ENCODE results near the gene FOXC2.

Gene FOXC2

DNA sequence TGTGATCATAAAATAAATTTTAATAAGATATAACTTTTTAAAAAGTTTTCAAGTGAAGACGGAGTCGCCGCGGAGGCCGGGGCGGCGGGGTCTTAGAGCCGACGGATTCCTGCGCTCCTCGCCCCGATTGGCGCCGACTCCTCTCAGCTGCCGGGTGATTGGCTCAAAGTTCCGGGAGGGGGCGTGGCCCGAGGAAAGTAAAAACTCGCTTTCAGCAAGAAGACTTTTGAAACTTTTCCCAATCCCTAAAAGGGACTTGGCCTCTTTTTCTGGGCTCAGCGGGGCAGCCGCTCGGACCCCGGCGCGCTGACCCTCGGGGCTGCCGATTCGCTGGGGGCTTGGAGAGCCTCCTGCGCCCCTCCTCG, at the start of gene FOXC2:
FOXC2 (plus strand) TSS at position 229 of the 365 bp plus-strand sequence. CDS start 507 bp downstream, outside the sequence.
- peak; percentile 85 for DNase-seq

DNA sequence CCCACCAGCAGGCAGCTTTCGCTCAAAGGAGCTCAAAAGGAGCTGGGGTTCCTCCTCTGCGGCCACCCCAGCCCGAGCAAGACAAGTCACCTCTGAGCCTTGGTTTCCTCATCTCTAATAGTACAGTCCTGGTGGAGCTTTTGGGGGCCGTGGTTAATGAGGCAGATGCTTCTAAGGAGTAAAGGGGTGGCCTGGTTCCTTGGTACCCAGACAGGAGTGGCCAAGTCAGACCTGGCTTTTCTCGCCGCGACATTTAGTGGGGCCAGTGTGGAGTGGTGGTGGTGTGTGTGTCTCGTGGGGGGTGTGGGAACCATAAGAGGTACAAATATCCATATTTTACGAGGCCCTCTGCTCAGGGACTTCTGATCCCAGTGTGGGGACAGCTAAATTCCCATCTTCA, 49.6 kb upstream of the FOXC2 start:
- no peak for DNase-seq

DNA sequence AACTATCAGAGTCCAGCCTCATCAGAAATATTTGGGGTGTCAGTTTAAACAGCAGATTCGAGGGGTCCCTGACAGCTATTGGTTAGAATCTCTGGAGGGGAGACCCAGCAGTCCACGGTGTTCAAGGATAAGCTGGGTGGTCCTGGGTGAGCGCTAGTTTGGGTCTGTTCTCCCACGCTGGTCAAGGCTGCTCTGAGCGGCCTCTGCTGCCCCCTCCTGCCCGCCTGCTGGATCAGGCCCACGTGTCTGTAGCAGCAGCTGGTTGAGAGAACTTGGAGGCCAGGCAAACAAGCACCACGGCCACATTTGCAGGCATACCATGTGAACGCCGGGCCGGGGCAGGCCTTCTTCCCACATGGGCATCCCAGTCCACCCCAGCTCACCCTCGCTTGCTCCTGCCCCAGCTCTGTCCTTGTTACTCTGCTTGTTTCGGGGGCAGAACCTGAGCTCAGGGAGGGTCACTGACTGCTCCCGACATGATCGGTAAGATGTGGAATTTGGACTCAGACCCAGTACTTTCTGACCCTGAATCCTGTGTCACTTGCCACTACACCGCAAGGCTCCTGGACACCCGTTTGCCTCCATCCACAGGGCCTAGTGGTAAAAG, 48.9 kb upstream of the FOXC2 start:
- DNase-seq = peak; percentile 84

DNA sequence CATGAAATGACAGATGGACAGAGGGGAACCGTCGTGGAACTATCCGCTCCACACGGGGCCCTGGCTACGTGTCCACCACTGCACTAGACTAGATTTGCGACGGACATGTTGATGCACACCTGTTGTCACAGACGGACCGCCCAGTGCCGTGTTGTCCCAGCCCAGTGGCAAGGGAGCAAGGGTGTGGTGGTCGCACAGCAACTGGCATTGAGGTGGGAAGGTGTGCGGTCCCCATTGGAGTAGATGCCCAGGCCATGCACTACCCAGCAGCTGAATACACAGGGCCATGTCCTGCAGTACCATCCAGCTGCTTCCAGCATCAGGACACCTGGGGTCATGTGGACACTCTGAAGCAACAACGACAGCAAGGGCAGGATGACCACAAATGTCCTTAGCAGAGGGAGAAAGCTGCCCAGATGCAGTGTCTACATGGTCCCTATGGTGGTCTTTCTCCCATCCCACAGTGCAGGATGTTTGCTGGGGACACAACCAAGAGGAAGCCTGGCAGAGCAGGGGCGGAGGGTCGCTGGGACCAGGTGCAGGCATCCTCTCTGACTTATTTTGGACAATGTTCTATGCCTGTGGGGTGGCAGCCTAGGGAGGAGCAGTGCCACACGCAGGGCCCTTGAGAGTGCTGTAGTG, 47.5 kb upstream of the FOXC2 start:
- DNase-seq = no peak

DNA sequence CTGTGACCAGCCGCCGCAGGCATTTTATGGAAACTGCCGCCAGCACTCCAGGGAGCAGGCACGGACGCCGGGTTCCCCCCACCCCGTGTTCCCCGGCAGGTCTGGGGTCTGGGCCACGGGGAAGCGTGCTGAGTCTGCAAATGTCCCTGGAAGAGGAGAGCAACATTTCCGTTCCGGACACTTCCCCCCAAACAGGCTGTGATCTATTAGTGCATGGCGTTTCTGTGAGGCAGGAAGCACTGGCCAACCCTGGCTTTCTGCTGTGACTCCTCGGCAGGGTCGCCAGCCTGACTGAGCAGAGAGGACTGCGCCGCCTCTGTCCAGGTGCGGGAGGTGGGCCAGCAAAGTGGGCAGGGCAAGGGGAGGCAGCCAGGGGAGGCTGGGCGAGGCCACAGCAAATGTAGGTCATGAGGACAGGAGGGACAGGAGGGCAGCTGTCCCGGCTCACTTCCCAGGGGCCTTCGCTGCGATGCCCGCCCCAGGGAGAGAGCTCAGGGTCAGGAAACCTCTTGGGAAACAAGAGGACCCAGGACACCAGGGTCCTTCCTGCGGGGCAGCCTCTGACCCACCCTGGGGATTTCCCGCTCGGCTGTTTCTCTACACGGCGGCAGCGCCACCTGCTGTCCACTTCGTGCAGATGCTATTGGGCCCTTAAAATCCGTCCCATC, 46.8 kb upstream of the FOXC2 start:
- peak; percentile 82 for DNase-seq

DNA sequence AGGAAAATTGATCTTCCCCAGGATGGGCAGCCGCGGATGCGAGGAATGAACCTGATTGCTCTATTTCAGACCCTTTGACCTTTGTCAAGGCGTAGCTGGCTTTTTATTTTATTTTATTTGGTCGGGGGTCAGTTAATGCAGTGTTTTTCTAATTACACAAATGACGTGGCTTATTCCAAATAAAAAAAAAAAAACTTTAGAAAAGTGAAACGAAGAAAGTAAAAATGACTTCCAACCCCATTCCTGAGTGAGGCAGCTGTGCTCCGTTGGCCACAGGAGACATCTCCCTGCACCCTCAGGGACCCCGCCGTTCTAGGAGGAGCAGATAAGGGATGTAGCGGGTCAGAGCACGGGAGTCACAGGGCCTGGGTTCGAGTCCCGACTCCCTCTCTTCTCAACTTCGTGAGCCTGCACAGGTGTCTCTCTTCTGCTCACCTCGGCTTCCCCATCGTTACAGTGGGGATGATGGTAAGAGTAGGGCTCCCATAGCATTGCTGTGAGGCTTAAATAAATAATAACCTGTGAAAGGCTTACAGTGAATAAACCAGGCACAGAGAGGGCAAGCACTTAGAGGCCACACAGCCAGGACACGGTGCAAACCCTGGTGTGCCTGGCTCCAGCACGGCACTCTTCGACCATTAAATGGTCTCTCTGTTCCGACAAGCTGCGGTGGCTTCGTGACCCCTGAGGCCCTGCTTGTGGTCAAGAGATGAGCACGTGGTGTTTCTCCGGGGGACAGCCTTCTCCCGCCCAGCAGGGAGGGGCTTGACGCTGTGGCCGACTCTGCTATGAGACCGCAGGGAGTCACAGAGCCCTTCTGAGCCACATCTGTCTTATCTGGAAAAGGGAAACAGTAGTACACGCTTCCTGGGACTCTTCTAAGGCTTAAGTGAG, 46.1 kb upstream of the FOXC2 start:
- no peak for DNase-seq

DNA sequence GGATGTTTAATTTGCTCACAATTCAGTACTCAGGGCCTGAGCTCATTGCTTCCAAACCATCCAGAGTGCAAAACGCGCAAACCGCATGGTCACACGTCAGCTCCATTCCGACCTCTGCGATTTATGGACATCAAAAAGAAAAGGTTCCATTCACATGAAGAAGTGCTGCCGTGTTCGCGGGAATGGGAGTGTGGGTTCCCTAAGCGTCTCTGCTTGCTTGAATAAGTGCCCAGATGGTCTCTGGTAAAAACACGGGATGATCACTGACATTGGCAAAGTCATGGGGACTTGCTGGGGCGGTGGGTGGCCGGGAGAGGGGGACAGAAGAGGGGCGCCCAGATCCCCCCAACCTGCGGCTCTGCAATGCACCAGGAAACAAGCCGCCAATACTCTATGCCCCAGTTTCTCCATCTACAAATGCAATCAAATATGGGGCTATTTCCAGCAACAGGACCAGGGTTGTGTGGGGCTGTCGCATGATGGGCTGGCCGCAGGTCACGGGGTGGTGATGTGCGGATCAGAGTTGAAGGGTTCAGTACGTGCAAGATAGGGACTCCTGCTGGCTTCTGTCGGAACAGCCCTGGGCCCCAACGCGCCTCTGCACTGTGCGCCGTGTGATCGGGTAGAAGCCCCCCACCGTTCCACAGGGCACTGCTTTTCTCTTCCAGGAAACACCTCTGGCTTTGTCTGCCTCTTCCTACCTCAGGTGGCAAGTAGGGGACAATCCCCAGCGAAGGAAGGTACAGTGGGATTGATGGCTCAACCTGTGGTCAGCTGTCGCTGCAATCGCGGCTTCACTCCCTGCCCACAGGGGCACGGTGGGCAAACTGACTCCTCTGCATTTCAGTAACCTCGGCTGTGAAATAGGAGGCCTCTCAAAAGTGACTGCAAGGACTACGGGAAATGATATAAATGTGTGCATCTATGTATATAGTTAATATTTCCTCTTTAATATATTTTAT, 45.1 kb upstream of the FOXC2 start:
- no peak for DNase-seq

DNA sequence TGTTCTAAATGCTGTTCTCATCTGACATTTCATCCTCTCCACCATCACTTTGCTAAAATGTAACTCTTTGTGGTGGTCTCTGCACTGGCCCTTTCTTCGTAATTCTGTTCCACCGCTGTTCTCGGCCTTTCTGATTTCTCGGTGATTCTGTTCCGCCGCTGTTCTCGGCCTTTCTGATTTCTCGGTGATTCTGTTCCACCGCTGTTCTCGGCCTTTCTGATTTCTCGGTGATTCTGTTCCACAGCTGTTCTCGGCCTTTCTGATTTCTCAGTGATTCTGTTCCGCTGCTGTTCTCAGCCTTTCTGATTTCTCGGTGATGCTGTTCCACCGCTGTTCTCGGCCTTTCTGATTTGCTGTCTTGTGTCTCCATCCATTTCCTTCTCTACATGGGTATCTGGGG, 44.0 kb upstream of the FOXC2 start:
- DNase-seq = no peak

DNA sequence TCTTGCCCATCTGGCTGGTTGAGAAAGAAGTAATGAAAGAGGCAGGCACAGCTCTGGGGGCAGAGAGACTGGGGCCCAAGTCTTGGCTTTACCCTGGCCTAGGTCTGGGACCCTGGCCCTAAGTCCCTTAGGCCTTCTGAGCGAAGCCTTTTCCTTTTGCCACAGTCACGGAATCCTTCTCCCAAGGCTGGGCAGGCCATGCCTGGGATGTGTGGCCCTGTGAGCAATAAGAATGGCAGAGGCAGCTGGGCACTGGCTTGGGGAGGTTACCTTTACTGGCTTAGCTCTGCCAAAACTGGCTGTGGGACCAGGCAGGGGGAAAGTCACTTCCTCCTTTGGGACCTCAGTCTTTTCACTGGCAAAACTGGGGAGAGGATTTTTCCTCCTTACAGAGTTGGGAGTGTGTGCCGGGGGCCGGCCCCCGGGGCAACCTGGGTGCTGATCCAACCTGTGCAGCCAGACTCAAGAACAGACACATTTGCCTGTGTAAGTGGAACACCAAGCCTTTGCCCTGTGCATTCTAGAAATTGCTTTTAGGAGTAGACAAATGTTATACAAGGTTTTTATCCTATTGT, 43.4 kb upstream of the FOXC2 start:
- DNase-seq = no peak

DNA sequence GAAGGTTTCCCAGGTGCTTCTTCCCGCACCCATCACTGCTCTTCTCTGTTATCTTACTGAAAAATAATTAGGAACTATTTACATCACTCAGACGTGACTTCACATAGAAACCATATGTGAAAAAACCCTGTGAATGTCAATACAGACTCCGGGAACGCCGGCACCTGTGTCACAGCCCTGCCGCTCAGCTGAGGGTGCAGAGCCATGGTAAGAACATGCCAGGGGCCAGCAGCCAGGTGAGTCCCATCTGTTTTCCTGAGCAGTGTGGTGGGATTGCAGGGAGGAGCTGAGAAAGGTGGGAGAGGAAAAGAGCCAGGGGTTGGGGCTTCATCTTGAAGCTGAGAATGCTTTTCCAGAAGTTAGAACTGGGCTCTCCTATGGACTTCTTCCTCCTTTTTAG, 42.6 kb upstream of the FOXC2 start:
- no peak for DNase-seq

DNA sequence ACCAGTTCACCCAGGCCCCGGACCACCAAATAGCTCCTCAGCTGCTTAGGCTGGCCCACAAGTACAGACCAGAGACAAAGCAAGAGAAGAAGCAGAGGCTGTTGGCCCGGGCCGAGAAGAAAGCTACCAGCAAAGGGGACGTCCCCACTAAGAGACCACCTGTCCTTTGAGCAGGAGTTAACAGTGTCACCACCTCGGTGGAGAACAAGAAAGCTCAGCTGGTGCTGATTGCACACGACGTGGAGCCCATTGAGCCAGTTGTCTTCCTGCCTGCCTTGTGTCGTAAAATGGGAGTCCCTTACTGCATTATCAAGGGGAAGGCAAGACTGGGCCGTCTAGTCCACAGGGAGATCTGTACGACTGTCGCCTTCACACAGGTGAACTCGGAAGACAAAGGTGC, 40.9 kb upstream of the FOXC2 start:
- no peak for DNase-seq

DNA sequence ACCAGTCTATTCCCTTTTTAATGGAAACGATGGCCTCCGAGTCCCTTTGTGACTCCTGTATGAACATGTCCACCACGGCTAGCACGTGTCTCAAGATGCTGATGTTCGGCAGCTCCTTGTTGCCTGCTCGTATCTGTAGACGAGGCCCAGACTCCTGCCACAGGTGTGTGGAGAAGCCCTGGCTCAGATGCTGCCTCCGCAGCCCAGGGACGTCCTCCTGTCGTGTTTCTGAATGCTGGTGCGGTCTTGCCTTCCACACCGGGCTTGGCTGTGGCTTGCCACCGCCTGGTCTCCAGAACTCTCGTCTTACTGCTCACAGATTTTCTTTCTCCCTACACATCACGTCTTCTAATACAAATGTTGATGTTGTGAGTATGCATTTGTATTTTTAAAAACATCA, 39.3 kb upstream of the FOXC2 start:
- no peak for DNase-seq

DNA sequence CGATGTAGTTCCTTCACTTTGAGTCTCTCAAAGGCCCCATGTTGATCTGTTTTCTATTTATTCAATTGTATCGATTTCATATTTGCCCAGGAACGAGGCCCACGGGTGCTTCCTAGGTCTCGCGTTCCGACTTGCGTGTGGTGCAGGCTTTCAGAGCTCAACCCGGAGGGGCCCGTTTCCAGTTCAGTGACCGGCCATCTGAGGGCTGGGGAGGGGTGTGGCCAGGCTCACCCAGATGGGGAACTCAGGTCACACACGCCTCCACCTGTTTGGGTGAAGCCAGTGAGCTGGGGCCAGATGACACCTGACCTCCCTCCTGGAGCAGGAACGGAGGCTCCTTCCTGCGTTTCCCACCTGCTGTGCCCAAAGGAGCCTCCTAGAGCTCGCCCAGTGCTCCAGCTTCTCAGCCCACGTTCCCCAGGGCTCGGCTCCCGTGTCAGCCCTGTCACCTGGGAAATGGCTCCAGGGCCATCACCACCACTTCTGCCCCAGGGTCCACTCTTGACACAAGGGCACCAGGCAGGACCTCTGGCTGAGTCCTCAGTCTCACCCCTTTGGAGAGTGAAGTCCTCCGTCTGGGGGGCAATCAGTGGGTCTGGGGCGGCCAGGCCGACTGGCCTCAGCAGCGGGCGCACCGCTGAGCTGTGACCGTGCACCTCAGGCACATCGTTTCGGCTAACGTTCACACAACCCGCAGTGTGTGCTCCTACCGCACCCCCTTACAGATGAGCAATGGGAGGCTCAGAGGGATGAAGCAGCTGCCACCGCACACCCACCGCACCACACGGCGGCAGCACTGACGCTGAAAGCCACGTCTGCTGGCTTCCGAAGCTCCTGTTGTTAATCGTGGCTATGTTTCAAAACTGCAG, 38.3 kb upstream of the FOXC2 start:
- DNase-seq = no peak

DNA sequence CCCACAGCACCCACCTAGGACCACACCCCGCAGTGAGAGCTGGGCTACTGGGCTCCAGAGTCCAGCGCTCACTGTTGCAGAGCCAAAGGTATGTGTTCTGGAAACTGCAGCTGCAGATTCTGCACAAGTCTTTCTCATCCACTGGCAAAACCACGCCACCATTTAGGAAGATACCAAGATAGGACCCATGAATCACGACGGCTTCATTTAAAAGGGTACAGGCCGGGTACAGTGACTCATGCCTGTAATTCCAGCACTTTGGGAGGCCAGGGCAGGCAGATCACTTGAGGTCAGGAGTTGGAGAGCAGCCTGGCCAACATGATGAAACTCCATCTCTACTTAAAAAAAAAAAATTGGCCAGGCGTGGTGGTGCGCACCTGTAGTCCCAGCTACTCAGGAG, 37.5 kb upstream of the FOXC2 start:
- no peak for DNase-seq

DNA sequence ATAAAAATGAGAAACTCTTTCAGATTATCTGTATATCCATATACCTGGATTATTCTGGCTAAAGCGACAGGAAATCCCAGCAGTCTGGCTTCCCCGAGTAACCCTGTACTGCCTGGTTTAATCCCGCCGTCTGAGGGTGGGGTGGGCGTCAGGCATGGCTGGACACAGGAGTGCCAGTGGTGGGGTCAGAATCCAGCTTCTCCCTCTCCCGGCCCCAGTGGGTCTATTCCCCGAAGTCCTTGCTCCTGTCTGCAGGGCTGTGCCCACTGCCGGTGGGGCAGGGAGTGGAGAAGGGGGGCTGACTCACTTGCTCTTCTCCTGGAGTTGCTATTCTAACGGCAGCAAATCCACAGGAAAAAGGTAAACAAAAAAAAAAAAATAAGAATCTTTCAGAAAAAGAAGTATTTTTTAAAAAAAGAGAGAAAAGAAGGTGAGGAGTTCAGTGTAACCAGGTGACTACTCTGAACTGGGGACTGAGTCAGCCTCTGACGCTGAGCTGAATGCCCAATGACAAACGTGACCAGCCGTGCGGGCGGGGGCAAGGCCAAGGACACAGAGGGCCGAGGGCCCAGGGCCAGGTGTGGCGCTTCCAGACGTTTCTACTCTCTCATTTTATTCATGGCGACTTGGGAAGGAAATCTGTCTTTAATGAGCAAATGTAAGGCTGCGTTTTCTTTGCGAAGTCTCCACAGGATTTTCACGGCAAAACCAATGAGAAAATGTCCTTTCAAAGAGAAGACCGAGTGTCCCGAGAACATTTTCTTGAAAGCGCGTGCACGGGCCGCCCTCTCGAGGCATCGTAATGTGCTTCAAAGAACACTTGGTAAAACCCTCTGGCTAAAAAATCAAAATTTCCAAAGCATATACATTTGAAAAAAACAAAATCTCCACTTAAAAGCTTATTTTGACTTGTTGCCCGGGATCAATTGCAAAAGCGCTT, 36.1 kb upstream of the FOXC2 start:
- DNase-seq = no peak

DNA sequence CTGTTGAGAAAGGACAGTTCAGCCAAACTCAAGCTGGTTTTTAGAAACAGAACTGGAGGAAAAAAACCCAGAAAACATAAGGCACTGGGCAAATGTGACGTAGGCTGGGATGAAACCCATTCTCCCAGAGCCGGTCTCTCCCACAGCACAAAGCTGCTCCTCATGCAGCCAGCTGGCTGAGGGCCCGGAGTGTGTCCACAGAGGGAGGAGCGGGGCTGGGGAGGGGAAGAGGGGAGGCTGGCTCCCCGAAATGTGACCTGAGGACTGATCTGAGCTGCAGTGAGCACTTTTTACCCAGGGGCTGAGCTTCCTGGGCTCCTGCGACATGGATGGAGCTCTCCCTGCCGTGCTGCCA, 35.5 kb upstream of the FOXC2 start:
- DNase-seq = no peak

DNA sequence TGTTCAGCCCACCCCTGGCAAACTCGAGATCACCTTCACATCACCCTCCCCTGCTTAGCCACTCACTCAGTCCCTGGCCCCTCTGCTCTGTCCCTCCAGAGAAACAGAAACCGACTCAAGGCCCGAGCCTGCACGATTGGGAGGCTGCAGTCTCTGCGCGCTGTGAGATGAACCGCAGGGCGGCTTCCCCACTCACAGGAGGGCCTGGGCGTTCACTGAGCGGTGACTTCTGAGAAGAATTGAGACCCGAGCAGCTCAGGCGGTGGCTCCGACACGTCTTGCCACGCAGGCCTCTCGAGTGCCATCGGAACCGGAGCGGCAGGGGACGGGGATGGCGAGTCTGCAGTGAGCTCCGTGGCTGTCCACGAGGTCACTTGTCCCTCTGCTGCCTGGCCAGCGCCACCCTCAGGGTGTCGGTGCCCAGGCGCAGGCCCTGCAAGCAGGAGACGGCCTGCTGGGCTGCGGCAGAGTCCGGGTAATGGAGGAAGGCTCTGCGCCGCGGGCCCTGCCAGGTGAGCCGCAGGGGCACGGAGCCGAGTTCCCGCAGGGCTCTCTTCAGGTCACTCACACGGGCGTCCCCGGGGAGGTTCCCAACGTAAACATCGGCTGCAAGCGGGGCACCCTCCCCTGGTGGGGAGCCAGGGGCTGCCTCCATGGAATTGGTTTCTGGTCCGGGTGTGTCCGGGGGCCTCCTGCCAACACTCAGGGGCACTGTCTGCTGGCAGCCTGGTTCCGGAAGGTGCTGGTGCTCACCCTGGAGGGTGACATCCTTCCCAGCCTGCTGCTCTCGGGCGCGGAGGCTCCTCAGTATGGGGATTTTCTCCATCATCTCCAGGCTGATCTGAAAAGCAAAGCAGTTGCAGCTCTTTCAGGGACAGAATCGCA, 34.7 kb upstream of the FOXC2 start:
- DNase-seq = no peak

DNA sequence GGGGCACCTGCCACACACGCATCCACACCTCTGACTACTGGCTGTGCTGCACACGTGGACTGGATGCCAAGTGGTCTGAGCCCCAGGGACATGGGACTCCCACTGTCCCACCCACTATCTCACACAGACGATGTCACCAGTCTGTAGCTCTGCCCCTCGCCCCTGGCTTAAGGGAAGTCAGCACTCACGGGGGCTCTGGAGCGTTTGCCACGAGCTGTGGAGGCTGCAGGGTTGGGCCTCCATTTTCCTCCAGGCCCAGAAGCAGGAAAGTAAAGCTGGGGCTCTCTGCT, 34.2 kb upstream of the FOXC2 start:
- no peak for DNase-seq

DNA sequence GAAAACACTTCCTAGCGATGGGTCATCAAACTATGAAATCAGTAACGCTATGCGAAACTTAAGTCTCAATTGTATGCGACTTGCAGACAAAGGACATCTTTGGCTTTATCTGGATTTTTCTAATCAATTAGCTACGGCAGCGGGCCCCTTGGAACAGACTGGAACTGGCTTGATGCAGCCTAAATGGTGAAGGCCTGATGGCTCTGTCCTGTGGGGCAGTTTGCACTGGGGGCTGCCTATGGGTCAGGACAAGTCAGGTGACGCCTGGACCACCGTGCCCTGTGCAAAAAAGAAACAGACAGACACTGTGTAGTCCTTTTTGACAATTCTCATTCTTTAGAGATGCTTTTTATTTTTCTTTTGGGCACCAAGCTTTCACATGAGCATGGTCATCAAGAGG, 33.6 kb upstream of the FOXC2 start:
- no peak for DNase-seq
